ENCODE measurements around the gene DCDC2C.

DNA sequence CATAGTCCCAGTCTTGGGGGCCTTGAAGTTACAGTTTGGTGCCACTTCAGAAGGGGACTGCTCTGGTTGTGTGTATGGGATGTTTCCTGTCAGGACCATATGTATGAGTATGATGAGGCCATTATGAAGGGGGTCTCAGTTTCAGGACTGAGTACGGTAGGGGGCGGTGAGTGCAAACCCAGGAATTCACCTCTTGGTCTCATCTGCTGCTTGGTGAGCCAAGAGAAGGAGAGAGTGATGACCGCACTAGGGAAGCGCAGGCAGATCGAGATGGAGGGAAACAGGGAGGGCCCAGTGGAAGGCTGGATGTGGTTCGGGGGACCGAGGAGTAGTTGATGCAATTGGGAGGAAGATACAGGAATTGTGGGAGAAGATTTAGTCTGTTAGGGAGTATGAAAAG lies 28.5 kb downstream of the DCDC2C start:
- TF ChIP-seq, protein P1, sequence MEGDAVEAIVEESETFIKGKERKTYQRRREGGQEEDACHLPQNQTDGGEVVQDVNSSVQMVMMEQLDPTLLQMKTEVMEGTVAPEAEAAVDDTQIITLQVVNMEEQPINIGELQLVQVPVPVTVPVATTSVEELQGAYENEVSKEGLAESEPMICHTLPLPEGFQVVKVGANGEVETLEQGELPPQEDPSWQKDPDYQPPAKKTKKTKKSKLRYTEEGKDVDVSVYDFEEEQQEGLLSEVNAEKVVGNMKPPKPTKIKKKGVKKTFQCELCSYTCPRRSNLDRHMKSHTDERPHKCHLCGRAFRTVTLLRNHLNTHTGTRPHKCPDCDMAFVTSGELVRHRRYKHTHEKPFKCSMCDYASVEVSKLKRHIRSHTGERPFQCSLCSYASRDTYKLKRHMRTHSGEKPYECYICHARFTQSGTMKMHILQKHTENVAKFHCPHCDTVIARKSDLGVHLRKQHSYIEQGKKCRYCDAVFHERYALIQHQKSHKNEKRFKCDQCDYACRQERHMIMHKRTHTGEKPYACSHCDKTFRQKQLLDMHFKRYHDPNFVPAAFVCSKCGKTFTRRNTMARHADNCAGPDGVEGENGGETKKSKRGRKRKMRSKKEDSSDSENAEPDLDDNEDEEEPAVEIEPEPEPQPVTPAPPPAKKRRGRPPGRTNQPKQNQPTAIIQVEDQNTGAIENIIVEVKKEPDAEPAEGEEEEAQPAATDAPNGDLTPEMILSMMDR (conservative IDR thresholded peaks at IDR 0.05; ENCODE audit: low read depth, low read length): no peak
- TF ChIP-seq EZH2 (IDR thresholded peaks at IDR 0.05; ENCODE audit: borderline replicate concordance, low read depth, low read length, poor library complexity, severe bottlenecking): no peak

Data from A673 (cell line).